RCC 7860 (cell line): ENCODE data around the gene WDR31.
A peak's percentile ranks its signal among the peaks of the same experiment; 100 is the strongest.
"Not testable (repeated sequence)": the region's sequence is repeated elsewhere in the genome, so short reads cannot be mapped to it uniquely, and the experiment has no call there.

Experiments used
- DNase-seq: peaks from one replicate; pipeline ENCODE4 v3.0.0-alpha.2; 2015; ENCODE audit warnings: low spot score
- FAIRE-seq: peaks from 2 replicates; lab custom pipeline; 2012; peaks lifted over from hg19 to GRCh38; lab: Jason Lieb, UNC

The WDR31 gene

GRCh38 chr9:113340011-113340699 is at the start of gene WDR31:
Gene WDR31 (minus strand): TSS chr9:113340275. CDS start chr9:113332022, 8,253 bp downstream.
- peak; percentile 73 for DNase-seq
- no peak for FAIRE-seq

GRCh38 chr9:113389451-113389850 is 49.4 kb upstream of the WDR31 start:
- DNase-seq (no peak), FAIRE-seq (no peak)

GRCh38 chr9:113388833-113389232 is 48.8 kb upstream of the WDR31 start:
- DNase-seq: no peak
- no peak for FAIRE-seq

- no peak for DNase-seq
- no peak for FAIRE-seq
Measured at GRCh38 chr9:113387560-113388230, 47.6 kb upstream of the WDR31 start.

DNA sequence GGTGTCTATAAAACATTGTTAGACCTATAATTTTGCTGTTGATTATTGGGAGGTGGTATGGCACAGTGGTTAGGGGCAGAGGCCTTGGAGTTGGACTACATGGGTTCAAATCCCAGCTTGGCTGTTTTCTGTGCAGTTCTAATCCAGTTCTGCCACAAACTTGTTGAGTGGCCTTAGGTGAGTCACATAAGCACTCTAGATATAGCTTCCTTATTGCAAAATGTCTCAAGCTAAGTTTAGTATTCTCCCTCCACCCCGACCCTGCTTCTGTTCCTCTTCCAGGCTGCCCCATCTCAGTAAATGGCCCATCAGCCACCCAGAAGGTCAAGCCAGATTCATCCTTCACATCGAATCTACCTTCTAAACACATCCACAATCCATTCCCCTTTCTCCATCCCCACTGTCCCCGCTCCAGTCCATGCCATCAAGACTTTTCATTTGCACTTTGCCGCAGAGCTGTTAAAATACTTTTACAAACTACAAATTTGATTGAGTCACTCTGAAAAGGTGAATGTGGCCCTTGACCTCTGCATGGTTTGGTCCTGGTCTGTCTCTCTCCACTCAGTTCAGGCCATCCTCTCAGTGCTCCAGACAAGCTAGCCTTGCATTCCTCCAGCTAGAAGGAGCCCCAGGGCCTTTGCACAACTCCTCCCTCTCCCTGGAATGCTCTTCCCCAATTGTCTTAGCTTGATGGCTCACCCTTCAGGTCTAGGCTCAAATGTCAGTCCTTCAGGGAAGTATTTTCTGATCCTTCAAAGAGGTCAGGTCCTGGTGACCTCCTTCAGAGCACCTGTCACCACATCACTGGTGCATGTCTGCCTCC is 46.7 kb upstream of the WDR31 start:
- DNase-seq (no peak), FAIRE-seq (no peak)

- FAIRE-seq: no peak
- DNase-seq: no peak
Measured at GRCh38 chr9:113381909-113382411, 41.9 kb upstream of the WDR31 start.

DNA sequence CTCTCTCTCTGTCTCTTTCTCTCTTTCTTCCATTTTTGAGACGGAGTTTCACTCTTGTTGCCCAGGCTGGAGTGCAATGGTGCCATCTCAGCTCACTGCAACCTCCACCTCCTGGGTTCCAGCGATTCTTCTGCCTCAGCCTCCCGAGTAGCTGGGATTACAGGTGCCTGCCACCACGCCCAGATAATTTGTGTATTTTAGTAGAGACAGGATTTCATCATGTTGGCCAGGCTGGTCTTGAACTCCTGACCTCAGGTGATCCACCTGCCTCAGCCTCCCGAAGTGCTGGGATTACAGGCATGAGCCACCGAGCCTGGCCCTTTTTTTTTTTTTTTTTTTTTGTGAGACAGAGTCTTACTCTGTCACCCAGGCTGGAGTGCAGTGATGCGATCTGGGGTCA is 41.4 kb upstream of the WDR31 start:
- FAIRE-seq, DNase-seq: not testable (repeated sequence)

- DNase-seq: no peak
- FAIRE-seq: no peak
Measured at GRCh38 chr9:113380869-113381378, 40.8 kb upstream of the WDR31 start.

DNA sequence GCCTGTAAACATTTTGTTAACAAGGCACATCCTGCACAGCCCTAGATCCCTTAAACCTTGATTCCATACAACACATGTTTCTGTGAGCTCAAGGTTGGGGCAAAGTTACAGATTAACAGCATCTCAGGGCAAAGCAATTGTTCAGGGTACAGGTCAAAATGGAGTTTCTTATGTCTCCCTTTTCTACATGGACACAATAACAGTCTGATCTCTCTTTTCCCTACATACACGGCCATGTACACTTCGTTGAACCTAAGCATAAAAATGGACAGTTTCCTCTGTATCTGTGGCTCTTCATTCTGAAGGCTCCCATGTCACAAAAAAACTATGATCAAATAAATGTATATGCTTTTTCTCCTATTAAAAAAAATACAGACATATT is 39.7 kb upstream of the WDR31 start:
- DNase-seq, FAIRE-seq: not testable (repeated sequence)

DNA sequence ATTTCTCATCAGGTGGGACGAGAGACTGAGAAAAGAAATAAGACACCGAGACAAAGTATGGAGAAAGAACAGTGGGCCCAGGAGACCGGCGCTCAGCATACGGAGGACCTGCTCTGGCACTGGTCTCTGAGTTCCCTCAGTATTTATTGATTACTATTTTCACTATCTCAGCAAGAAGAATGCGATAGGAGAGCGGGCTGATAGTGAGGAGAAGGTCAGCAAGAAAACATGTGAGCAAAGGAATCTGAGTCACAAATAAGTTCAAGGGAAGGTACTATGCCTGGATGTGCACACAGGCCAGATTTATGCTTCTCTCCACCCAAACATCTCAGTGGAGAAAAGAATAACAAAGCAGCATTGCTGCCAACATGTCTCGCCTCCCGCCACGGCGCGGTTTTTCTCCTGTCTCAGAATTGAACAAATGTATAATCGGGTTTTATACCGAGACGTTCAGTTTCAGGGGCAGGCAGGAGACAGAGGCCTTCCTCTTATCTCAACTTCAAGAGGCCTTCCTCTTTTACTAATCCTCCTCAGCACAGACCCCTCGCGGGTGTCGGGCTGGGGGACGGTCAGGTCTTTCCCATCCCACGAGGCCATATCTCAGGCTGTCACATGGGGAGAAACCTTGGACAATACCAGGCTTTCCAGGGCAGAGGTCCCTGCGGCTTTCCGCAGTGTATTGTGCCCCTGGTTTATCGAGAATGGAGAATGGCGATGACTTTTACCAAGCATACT is 39.2 kb upstream of the WDR31 start:
- not testable (repeated sequence) for DNase-seq, FAIRE-seq

DNA sequence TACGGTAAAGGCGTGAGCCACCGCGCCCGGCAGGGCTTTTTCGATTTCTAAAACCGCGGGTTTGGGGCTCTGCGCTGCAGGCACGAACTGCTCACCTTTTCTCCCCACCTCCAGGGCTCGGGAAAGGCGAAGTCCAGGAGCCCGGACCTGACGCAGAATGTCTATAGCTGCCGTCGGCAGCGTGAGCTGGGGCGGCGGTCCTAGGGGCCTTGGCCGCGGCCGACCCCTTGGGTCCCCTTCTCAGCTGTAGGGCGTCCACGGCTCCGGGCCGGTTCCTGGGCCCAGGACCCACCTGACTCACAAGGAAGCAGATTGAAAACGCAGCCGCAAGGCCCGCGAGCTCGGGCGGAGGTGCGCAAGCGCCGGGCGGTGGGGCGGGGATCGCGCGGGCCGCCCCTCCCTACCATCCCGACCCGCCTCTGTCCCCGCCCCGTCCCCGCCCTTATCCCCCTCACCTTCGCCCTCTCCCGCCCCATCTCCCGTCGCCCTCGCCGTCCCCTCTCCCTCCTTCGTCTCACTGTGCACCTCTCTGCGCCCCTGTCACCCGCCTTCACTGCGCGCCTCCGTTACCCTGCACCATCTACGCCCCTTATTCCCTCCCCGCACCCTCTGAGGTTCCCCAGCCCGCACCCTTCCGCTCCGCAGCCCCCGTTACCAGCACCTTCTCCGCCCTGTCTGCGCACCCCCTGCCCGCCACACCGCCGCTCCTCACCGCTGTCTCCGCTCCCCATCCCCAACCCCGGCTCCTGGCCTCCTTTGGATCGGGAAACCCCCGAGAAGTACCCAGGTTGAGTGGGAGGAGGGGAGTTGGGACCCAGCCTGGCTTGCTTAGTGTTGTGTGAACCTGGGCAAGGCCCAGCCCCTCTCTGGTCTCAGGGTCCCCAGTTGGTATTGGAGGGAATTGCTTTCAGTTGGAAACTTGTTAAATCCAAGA is 36.8 kb upstream of the WDR31 start, which contains the start of gene HDHD3:
TSS of gene HDHD3 (minus strand) at position 353 of the 934 bp plus-strand sequence. CDS start 2,632 bp downstream, outside the sequence.
- FAIRE-seq: no peak
- peak; percentile 64 for DNase-seq

DNA sequence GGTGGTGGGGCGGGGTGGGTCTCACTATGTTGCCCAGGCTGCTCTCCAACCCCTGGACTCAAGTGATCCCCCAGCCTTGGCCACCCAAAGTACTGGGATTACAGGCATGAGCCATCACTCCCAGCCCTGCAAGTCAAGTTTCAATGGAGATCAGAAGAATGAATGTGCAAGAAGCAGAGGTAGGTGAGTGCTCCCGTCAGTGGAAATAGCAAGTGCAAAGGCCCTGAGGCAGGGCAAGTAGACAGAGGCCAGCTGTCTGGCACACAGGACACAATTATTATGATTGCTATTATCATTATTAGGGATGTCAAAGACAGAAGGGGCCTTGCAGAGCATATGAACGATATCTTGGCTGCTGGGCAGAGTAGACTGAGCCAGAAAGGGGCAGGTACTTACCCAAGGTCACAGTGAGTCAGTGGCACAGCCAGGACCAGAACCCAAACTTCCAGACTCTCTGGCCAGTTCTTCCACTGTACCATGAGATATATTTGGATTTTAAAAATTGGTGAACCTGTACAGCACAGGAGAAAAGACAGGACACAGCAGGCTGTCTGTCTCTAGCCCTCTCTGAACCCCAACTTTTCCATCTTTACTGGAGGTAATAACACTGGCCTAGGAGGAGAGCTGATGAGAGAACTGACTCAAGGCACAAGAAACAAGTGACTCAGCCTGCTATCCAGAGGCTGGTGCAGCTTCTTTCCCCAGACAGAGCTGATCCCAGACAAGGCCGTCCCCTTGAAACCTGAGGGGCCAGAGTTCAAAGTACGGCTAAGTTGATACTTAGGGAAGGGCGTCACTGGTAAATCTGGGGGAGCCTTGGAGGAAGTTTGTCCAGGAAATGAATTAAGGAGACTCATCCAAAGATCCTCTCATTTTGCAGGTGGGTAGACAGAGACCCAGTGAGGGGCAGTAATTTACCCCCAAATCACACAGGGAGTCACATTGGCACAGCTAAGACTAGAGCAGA is 35.3 kb upstream of the WDR31 start:
- DNase-seq (no peak), FAIRE-seq (no peak)

- DNase-seq (no peak), FAIRE-seq (no peak)
Measured at GRCh38 chr9:113373676-113374392, 33.8 kb upstream of the WDR31 start.

GRCh38 chr9:113373256-113373655 is 33.2 kb upstream of the WDR31 start:
- DNase-seq (no peak), FAIRE-seq (no peak)

- no peak for FAIRE-seq
- no peak for DNase-seq
Measured at GRCh38 chr9:113372059-113372458, 32.0 kb upstream of the WDR31 start.

- no peak for DNase-seq
- FAIRE-seq: no peak
Measured at GRCh38 chr9:113370806-113371325, 30.8 kb upstream of the WDR31 start.

- FAIRE-seq (no peak), DNase-seq (no peak)
Measured at GRCh38 chr9:113369855-113370140, 29.7 kb upstream of the WDR31 start.
